ENCODE measurements around the gene CSF2. TPM values are rescaled to one million over a fixed set of nuclear protein-coding genes. Genes with fewer than 3 reads are reported as not detected.
A peak's percentile ranks its signal among the peaks of the same experiment; 100 is the strongest.

Gene CSF2
- total RNA-seq, 1 donor from 2014 or later = not detected

DNA sequence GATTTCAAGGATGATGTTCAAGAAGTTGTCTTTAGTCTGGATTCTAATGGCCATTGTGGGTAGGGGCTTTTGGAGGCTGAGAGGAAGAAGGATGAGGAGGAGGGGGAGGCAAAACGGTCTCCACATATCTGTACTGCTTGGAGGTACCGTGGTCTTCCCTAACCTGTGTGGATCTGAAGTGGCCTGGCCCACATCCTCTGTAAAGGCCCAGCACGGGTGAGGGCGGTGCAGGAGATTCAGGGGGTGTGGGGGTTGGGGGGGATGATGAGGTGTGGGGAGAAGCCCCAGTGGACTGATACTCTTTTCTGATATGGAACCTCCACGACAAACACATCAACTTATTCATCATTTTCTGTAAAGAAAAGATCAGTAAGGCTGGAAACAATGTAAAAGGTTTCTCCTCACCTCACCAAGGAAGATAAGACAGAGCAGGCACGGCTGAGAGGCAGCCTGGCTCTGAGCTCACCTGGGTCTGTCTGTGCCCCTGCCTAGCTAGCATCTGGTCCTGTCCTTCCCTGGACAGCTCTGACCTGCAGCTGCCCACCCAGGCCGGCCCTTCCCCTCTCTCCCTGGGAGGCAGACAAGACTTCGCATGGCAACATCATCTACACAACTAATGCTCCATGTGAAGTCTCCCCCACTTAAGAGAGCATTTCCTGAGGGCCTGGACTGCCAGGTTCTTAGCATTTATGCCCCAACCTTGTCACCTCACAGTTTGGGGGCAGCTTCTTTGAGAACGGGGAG, 18.7 kb upstream of the CSF2 start:
- no peak for DNase-seq (ENCODE audit: low read depth)

DNA sequence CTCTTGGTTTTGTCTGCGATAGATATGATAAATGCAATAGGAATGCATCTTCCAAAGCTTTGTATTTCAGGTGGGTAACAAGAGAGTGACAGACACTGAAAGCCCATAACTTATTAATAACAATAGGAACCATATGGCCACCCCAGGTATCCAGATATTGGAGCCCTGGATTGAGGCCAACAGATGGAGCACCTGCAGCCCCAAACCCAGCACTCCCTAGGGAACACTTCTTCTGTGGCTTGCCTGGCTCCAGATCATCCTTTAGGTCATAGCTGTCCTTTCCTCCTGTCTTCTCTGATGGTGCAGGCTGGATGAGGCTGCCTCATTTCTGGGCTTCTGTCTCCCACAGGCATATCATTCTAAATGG, 18.2 kb upstream of the CSF2 start:
- no peak for DNase-seq (ENCODE audit: low read depth)

DNA sequence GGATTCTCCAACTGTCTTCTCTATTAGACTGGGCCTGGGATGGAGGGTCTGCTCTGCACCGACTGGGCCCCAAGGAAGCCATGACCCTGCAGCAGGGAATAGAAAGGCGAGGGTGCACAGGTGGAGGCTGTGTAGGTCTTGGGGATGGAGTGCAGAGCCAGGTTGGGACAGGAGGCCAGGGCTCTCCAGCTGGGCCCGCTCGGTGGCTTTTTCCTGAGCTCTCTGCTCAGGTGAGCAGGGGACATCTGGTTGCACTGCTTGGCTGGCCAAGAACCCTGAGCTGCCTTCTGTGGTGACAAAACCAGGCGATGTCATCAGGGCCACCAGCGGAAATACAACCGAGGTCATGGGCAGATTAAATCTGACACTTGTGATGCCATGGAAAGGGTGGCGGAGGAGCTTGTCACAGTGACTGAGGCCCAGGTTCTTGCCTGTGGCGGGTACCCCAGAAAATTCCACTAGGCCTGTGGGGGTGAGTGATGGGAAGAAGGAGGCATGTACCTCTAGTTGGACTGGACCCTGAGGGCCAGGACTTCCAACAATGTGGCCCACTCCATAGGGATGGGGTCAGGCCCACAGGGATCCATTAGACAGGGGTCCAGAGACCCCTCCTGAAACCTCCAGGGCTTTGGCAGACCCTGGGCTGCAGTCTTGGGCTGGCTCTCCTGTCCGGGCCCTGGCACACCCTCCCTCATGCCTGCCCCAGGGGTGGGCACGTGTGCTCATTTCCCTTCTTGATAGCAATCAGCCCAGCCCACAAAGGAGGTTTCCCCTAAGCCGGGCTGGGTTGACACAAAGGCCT, 17.6 kb upstream of the CSF2 start:
- DNase-seq (ENCODE audit: low read depth) = no peak

DNA sequence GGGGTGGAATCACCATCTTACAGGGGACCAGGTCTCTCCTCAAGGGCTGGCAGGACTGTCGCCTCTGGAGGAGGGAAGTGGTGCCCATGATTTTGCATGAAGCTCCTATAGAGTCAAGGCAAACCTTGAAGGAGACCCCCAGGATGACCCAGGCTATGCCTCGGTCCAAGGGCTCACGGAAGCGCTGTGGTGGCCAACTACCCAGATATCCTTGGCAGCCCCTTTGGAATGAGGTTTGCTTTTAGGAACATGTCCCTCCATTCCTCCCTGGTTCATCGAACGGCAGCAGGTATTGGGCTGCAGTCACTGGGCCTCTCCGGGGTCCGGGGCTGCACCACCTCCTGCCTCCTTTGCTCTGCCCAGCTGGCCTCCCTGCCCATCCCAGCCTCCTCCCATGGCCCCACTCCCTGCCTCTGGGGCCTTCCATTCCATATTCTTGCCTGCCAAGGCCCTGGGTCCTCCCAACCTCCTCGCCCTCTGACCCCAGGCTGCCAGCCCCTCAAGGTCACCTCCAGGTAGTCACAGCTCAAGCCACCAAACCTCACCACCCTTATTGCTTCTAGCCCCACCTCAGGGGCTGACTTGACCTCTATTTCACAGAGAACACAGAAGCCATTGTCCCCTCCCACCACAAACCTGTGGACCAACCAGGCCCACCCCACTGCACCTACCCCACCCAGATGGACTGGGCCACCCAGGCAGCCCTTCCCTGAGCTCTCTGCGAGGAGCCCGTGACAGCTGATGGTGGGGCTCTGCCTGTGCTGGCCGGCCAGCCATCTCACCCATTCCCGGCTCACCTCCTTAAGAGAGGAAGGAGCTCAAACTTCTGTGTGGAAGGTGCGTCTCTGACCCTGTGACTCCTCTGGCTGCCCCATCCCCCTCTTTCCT, 16.7 kb upstream of the CSF2 start:
- no peak for DNase-seq (ENCODE audit: low read depth)

DNA sequence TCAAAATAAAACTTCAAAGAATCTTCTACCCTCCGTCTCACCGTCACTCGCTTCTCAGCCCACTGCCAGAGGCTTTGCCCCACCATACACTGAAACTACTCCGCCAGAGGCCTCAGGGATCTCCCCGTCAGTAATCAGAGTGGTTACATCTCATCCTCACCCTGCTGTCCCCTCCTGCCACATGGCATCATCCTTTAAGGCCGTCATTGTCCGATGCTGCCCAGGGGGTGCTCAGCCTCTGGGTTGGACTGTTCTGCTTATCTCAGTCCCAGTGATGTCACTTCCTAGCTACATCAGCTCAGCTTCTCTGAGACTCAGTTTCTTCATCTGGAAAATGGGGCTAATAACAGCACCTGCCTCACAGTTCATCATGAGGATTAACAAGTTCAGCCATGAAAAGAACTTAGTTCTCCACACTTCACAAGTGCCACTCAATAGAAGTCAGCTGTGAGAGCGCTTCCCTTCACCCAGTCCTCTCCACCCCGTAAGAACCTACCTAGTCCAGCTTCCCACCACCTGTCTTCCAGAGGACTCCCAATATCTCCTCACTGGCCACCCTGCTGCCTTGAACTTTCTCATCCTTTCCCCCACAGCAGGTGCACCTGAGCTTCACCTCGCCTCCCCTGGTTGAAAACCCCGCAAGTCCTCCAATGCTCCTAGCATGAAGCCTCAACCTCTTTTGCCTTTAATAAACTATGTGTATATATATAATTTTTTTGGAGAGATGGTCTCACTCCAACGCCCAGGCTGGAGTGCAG, 15.9 kb upstream of the CSF2 start:
- no peak for DNase-seq (ENCODE audit: low read depth)

DNA sequence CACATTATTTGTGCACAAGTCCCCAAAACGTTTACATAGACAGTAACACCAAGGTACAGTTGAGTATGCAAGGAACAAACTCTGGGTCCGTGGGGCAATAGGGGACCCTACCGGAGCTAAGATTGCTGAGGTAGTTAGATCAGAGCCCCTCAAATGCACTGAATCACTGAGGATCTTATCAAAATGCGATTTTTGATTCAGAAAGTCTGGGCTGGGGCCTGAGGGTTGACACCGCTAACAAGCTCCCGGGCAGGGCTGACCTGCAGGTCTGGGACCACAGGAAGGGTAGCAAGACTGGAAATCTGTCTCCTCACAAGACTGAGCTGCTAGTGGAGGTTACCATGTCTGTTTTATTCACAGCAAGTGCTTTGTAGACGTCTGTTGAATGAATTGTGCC, 14.9 kb upstream of the CSF2 start:
- DNase-seq (ENCODE audit: low read depth) = no peak

DNA sequence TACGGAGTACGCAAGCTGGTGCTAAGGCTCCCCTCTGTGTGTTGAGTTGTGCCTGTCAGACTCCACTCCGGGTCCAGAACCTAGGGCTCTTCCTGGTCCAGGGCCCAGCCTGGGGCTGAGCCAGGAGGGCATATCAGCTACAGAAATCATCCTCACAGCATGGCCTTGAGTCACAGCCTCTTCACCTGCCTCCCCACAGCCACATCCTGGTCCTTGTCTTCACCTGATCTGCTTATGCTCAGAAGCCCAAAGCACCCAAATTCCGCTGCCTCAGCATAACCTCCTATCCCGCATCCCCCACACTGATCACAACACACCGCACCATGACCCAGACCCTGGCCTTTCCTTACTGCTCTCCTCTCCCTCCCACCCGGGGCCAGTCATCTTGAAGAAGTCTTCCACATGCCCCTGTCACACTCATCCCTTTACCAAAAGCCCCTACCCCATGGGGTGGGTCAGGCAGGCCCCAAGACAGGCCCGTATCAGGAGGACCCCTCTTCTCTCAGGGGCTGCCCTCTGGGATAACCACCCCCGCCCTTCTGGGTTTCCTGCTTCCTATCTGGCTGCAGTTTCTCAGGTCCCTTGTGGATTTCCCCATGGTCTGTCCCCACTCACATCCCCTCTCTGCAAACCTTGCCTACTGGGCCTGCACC, 14.4 kb upstream of the CSF2 start:
- no peak for DNase-seq (ENCODE audit: low read depth)

DNA sequence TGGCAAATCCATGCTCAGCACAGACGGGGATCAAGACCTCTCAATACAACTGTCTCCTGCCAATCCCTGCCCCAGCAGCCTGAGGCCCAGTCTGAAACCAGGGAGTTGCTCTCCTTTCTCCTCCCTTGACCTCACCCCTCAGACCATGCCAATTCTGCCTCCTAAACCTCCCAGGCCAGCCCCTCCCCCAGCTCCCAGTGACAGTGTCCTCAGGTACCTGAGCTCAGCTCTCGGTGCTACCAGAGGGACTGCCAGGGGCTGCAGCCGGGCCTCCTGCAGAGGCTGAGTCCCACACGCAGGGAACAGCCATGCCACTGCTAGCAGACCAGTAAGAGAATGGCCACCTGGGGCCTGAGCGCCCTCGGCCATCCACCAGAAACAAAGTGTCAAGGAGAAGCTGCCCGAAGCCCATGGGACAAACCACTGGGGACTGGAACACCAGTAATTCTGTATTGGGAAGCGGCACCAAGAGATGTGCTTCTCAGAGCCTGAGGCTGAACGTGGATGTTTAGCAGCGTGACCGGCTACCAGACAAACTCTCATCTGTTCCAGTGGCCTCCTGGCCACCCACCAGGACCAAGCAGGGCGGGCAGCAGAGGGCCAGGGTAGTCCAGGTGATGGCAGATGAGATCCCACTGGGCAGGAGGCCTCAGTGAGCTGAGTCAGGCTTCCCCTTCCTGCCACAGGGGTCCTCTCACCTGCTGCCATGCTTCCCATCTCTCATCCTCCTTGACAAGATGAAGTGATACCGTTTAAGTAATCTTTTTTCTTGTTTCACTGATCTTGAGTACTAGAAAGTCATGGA, 13.7 kb upstream of the CSF2 start:
- no peak for DNase-seq (ENCODE audit: low read depth)

DNA sequence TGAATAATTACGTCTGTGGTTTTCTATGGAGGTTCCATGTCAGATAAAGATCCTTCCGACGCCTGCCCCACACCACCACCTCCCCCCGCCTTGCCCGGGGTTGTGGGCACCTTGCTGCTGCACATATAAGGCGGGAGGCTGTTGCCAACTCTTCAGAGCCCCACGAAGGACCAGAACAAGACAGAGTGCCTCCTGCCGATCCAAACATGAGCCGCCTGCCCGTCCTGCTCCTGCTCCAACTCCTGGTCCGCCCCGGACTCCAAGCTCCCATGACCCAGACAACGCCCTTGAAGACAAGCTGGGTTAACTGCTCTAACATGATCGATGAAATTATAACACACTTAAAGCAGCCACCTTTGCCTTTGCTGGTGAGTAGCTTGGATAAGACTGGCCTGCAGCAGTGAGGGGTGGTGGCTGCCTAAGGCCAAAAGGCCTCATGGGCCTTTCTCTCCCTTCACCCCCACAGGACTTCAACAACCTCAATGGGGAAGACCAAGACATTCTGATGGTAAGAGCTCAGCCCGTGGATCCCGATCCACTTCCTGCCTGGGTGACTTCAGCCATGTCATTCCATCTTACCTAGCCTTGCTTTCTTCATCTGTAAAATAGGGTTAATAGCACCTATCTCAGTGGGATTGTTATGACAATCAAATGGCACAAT, 13.0 kb upstream of the CSF2 start, which contains the start of gene IL3:
TSS of gene IL3 (plus strand) at position 155 of the 661 bp plus-strand sequence. CDS start at position 207, 52 bp downstream.
- DNase-seq (ENCODE audit: low read depth) = no peak

DNA sequence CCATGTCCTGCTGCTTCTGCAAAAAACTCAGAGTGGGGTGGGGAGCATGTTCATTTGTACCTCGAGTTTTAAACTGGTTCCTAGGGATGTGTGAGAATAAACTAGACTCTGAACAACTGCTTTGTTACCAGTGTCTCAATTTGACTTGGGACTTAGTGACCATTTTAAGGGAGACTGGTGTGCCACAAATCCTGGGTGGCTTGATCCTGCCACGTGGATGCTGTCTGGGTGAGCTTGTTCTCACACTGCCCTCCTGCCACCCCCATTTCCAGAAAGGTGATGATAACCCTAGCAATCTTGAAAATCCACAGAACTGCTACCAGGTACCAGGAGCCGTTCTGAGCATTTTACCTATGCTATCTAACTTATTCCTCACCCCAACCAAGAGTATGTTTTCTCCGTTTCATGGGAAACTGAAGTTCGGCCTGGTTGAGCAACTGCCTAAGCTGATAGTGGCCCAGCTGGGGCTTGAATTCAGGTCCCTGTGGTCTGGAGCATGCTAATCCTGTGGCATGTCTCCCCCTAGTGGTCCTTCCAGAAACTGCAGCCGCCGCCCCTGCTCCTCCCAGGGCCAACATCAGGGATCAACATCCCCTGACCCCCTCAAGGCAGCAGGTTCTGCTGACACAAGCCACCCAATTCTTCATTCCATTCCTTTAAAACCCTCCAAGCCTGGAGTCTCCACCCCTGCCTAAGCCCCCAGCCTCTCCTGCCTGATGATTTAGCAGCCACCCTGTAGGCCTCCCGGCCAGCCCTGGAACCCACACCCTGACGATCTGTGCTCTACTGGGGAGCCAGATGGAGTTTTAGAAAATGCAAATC, 10.3 kb upstream of the CSF2 start:
- peak; percentile 64 for DNase-seq (ENCODE audit: low read depth)

DNA sequence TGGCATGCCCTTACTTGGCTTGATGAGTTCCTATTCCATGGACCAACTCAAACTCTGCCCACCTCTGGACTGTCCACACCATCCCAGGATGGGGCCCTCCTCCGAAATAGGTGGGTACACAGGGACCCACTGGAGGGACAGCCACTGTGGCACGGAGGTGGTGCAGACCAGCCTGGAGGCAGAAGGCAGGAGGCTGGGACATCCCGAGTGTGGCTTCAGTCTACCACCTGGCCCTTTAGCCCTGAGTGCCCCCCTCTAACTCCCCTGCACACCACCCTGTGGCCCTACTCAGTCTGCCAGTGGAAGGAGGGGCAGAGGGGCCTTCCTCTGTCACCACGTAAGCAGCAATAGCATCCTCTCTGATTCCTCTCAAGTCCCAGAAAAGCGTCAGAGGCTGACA, 9.4 kb upstream of the CSF2 start:
- DNase-seq (ENCODE audit: low read depth) = no peak

DNA sequence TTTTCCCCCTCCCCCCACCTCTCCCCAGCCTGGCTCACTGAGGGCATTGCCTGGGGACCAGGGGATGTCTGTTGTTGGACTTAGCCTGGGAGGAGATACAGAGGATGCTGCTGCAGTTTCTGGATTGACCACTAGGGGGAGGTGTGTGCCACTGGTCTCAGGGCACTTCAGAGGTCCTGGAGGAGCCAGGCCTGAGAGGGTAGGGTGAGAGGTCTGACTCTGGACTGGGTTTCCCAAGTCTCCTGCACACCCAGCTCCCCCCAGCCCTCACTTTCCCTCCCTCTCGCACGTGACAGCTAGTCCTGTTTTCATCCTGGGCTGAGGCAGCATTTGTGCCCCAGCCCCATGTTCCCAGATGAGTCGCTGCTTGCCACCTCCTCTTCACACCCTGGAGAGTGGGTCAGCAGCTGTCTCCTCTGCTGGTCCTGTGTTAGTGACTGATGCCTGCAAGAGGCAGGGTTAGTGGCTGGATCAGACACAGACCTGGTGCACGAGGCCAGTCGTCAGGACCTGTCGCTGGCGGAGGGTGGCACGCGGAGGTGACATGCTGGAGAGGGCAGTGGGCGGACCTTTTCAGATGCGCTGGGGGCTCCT, 8.8 kb upstream of the CSF2 start:
- peak; percentile 85 for DNase-seq (ENCODE audit: low read depth)

DNA sequence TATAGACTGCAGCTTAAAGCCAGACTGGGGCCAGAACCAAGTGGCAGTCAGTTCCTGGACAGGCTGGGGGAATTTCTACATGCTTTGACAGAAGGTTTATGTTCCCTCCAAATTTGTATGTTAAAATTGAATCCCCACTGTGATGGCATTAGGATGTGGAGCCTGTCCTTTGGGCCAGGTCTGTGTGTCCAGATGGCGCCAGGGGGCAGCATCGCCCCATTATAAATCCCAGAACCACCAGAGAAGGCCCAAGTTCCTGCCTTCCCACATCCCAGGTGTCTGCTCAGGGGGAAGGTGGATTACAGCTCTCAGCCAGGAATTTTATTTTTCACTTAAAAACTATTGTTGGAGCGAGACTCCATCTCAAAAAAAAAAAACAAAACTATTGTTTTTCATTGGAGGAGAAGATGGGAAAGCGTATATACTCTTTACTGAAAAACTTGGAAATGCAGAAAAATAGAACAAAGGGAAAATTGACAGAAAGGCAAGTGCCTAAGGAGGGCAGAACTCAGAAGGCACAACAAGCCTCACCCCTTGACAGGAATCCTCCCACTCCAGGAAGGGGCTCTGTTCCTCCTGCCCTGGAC, 8.1 kb upstream of the CSF2 start:
- peak; percentile 82 for DNase-seq (ENCODE audit: low read depth)

DNA sequence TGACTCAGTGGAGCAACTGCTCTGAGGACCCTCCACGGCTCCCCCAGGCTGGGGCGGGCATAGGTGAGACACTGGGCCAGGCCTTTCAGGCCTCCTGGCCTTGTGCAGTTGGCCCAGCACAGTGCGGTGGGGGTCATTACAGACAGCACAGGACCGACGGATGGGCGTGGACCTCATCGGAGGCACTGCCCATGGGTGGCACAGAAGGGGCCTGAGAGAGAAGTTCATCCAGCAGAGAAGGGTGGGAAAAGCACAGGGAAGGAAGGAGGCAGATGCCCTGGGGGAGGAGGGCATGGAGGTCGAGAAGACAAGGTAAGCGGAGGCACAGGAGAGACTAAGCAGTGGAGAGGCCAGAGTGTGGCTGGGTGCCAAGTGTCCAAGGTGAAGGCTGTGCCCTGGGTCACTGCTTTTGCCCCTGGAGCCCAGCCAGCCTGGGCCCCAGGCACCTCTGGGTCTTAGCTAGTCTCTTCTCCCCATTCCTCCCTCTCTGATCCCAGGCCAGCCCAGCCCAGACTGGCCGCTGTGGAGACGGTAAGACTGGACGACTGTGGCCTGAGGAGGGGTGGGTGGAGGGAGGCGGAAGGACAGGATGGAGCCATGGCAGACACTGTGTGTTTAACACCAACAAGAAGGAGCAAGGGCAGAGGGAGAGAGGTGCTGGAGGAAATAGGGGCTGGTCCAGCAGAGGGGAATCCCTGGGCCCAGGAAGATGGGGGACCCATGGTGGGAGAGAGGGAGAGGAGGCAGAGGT, 7.5 kb upstream of the CSF2 start:
- DNase-seq (ENCODE audit: low read depth) = no peak

DNA sequence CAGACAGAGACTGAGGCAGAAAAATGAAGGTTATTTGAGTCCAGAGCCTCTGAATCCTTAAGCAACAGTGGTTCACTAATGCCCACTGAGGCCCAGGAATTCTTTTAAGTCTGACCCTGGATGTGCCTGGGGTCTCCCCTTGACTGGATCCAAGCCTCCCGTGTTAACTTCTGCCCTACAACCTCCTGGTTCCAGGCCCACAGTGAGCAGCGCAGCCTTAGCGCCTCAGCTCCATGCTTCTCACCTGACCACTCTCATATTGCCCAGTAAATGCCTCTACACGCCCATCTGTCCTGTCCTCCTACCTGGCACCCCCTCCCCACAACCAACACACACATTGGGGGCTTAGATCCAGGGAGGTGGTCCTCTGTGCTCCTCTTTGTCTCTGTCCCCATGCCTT, 6.7 kb upstream of the CSF2 start:
- DNase-seq (ENCODE audit: low read depth) = no peak

DNA sequence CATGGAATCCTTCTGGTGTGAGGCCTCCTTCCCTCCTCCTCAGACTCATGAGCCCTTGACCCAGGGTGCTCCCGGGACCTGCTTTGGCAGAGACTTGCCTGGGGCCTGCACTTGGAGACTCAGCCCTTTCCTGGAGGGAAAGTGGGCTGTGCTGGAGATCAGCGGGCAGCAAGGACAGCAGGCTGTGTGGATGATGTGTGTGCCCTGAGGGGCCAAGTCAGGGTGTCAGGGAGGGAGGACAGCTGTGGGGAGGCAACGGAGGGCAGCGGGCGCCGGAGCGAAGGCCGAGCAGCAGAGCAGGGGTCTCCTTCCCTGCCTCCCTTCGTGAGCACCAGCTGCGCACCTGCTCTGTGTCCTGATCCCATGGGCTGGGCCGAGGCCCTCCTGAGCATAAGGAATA, 6.1 kb upstream of the CSF2 start:
- DNase-seq (ENCODE audit: low read depth) = no peak
